Measurements from ENCODE around the gene NPAS2. TPM values are rescaled to one million over a fixed set of nuclear protein-coding genes. Genes with fewer than 3 reads are reported as not detected.
A peak's percentile ranks its signal among the peaks of the same experiment; 100 is the strongest.

Gene NPAS2
- total RNA-seq, 2 donors from 2014 or later: 1.1 to 1.6 TPM

DNA sequence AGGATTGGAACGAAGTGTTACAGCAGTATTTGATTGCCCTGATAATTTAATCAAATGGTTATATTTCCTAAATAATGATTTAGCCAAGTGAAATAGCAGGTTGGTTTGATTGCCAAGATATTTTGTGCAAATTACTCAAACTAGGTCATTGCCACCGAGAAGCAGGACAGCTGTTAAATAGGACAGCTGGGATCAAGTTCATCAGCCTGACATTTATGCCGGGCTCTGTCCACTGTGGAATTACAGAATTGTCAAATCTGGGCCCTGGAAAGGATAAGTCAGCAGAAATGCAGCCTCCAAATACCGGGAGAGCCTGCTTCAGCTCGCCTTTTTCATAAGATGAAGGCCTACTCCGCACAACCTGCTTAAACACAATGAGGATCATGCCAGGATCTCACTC is 108.3 kb downstream of the NPAS2 start:
- no peaks in the 10 kb centered on the region for H3K9me3 ChIP-seq (ENCODE audit: control insufficient read depth, low read length)
- H3K4me1 ChIP-seq (ENCODE audit: control insufficient read depth, insufficient read depth, low read length): no peaks in the 10 kb centered on the region
- peak; percentile 3 for DNase-seq
- no peaks in the 10 kb centered on the region for H3K36me3 ChIP-seq (ENCODE audit: control insufficient read depth, insufficient read depth, low read length)
- H3K4me3 ChIP-seq (ENCODE audit: low read length): no peak overlapping the region
- H3K27me3 ChIP-seq (ENCODE audit: control insufficient read depth, insufficient read depth, low read length, poor library complexity, severe bottlenecking): no peaks in the 10 kb centered on the region
- Mint-ChIP-seq H3K36me3 (ENCODE audit: low read depth) (no peaks in the 10 kb centered on the region), H3K9me3 (no peaks in the 10 kb centered on the region), H3K27ac (no peak overlapping the region), H3K4me1 (no peaks in the 10 kb centered on the region), H3K4me3 (no peak overlapping the region), H3K27me3 (ENCODE audit: insufficient read depth) (no peaks in the 10 kb centered on the region)
- TF ChIP-seq, protein P1, sequence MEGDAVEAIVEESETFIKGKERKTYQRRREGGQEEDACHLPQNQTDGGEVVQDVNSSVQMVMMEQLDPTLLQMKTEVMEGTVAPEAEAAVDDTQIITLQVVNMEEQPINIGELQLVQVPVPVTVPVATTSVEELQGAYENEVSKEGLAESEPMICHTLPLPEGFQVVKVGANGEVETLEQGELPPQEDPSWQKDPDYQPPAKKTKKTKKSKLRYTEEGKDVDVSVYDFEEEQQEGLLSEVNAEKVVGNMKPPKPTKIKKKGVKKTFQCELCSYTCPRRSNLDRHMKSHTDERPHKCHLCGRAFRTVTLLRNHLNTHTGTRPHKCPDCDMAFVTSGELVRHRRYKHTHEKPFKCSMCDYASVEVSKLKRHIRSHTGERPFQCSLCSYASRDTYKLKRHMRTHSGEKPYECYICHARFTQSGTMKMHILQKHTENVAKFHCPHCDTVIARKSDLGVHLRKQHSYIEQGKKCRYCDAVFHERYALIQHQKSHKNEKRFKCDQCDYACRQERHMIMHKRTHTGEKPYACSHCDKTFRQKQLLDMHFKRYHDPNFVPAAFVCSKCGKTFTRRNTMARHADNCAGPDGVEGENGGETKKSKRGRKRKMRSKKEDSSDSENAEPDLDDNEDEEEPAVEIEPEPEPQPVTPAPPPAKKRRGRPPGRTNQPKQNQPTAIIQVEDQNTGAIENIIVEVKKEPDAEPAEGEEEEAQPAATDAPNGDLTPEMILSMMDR (conservative IDR thresholded peaks at IDR 0.05): no peak
- H3K9ac ChIP-seq (ENCODE audit: extremely low read depth, low read length, poor library complexity, severe bottlenecking): no peak overlapping the region
- WGBS, 2 experiments (ENCODE audit: insufficient coverage in 1 of 2, insufficient read length in 1 of 2): 92 to 96% methylated on average over 6 of the region's 6 CpGs
- H3K27ac ChIP-seq (ENCODE audit: low read depth, low read length): no peak overlapping the region

DNA sequence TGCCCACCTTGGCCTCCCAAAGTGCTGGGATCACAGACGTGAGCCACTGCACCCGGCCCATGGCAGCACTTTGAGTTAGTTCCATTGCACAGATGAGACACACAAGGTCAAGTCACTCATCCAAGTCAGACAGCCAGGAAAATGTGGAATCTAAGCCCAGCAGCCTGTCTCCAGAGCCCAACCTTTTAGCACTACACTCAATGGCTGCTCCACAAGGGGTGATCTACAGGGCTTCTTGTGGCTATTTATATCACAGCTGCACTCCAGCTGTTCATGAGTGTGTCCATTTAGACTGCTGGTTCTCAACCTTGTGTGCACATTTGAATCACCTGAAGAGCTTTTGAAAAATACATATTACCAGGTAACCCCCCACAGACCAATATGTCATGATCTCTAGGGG is 109.2 kb downstream of the NPAS2 start:
- 93 to 100% methylated on average over 2 of the region's 2 CpGs for WGBS, 2 experiments (ENCODE audit: insufficient coverage in 1 of 2, insufficient read length in 1 of 2)
- H3K36me3 Mint-ChIP-seq (ENCODE audit: low read depth): no peaks in the 10 kb centered on the region

DNA sequence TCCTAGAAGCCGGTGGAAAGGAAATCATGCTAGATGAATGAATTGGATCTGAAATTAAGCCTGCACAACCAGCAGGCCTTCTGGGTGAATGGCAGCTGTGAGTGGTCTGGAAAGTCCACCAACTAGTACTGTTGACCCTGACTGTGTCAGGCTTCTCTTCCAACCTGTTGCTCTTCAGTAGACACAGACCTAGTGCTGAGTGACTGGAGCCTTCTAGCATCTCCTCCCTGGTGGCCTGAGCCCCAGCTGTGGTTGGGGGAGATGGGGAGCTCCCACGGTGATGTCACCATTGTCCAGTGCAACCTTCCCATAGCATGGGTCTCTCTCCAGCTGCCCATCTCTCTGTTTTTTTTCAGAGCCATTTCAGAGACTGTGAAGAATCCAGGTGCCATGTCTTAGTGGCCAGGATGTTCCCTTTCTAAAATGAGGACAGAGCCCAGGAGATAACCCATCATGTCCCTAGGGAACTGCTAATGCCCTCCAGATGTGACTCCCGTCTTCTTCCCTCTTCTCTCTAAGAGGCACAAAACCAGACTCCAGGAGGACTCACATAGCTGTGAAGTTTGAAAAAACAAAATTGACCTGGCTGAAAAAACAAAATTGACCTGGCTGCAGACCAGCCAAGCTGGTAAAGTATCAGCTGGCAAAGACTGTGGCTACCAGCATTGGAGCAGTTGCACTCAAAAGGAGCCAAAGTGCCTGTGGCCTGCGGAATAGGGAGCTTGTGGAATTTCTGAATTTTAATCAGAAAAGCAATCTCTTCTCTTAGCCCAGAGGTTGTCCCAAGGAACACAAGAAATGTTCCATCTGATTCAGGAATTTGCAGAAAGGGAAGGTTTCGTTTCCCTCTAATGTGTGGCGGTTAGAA is 114.8 kb downstream of the NPAS2 start:
- no peaks in the 10 kb centered on the region for H3K9me3 Mint-ChIP-seq
- WGBS, 2 experiments (ENCODE audit: insufficient coverage in 1 of 2, insufficient read length in 1 of 2): 88 to 100% methylated on average over 3 to 6 of the region's 6 CpGs

More for the DNA sequence above, 109.2 kb downstream of the NPAS2 start:
- H3K27me3 Mint-ChIP-seq (ENCODE audit: insufficient read depth): no peaks in the 10 kb centered on the region
- no peak overlapping the region for H3K4me3 Mint-ChIP-seq
- no peaks in the 10 kb centered on the region for H3K9me3 ChIP-seq (ENCODE audit: control insufficient read depth, low read length)
- no peak overlapping the region for H3K4me3 ChIP-seq (ENCODE audit: low read length)
- no peaks in the 10 kb centered on the region for H3K4me1 Mint-ChIP-seq
- H3K36me3 ChIP-seq (ENCODE audit: control insufficient read depth, insufficient read depth, low read length): no peaks in the 10 kb centered on the region
- no peaks in the 10 kb centered on the region for H3K9me3 Mint-ChIP-seq
- no peaks in the 10 kb centered on the region for H3K4me1 ChIP-seq (ENCODE audit: control insufficient read depth, insufficient read depth, low read length)
- no peak overlapping the region for H3K27ac ChIP-seq (ENCODE audit: low read depth, low read length)
- H3K27me3 ChIP-seq (ENCODE audit: control insufficient read depth, insufficient read depth, low read length, poor library complexity, severe bottlenecking): no peaks in the 10 kb centered on the region
- H3K27ac Mint-ChIP-seq: no peak overlapping the region
- H3K9ac ChIP-seq (ENCODE audit: extremely low read depth, low read length, poor library complexity, severe bottlenecking): no peak overlapping the region
- DNase-seq: peak; percentile 21
- TF ChIP-seq, protein P1 (conservative IDR thresholded peaks at IDR 0.05): no peak

More for the DNA sequence above, 114.8 kb downstream of the NPAS2 start:
- no peak overlapping the region for H3K27ac Mint-ChIP-seq
- H3K9me3 ChIP-seq (ENCODE audit: control insufficient read depth, low read length): no peaks in the 10 kb centered on the region
- no peak overlapping the region for H3K4me3 Mint-ChIP-seq
- no peak overlapping the region for H3K9ac ChIP-seq (ENCODE audit: extremely low read depth, low read length, poor library complexity, severe bottlenecking)
- H3K27me3 ChIP-seq (ENCODE audit: control insufficient read depth, insufficient read depth, low read length, poor library complexity, severe bottlenecking): no peaks in the 10 kb centered on the region
- H3K36me3 Mint-ChIP-seq (ENCODE audit: low read depth): no peaks in the 10 kb centered on the region
- peak; percentile 10 for DNase-seq
- no peaks in the 10 kb centered on the region for H3K36me3 ChIP-seq (ENCODE audit: control insufficient read depth, insufficient read depth, low read length)
- no peaks in the 10 kb centered on the region for H3K4me1 ChIP-seq (ENCODE audit: control insufficient read depth, insufficient read depth, low read length)
- TF ChIP-seq, protein P1 (conservative IDR thresholded peaks at IDR 0.05): no peak
- no peaks in the 10 kb centered on the region for H3K4me1 Mint-ChIP-seq
- no peak overlapping the region for H3K4me3 ChIP-seq (ENCODE audit: low read length)
- H3K27ac ChIP-seq (ENCODE audit: low read depth, low read length): no peak overlapping the region
- H3K27me3 Mint-ChIP-seq (ENCODE audit: insufficient read depth): no peaks in the 10 kb centered on the region
